ENCODE measurements around the gene MCM9. TPM values are rescaled to one million over a fixed set of nuclear protein-coding genes. Genes with fewer than 3 reads are reported as not detected.

MCM9 gene
- total and polyA plus RNA-seq, 2 of the 13 experiments (the other 11 are each of a cell fraction or from before 2014, with no cell fraction given): 3.8 to 17.2 TPM

GRCh38 chr6:118894425-118895260 lies 40.3 kb downstream of the MCM9 start (continued):
- TF ChIP-seq ZFP82 (CRISPR knock-in tag; IDR thresholded peaks at IDR 0.05; ENCODE audit: borderline replicate concordance): peak; percentile 63; the same call in 1 of the 2 replicates
- TF ChIP-seq MXD4 (CRISPR knock-in tag; IDR thresholded peaks at IDR 0.05): no peak; the same call in 1 of the 2 replicates
- TF ChIP-seq ZNF619 (CRISPR knock-in tag; IDR thresholded peaks at IDR 0.05): no peak
- peak; percentile 56; the same call in 1 of the 2 replicates for TF ChIP-seq HIVEP1 (CRISPR knock-in tag; IDR thresholded peaks at IDR 0.05)
- peak; percentile 71; the same call in 1 of the 2 replicates for TF ChIP-seq CHCHD3 (CRISPR knock-in tag; IDR thresholded peaks at IDR 0.05)
- TF ChIP-seq TAF1 (CRISPR knock-in tag; IDR thresholded peaks at IDR 0.05): peak; percentile 61
- no peak for TF ChIP-seq GATAD1 (CRISPR knock-in tag; IDR thresholded peaks at IDR 0.05)
- TF ChIP-seq ZNF724P (CRISPR knock-in tag; IDR thresholded peaks at IDR 0.05; ENCODE audit: borderline replicate concordance): no peak; the same call in 1 of the 2 replicates
- TF ChIP-seq ZNF292 (CRISPR knock-in tag; IDR thresholded peaks at IDR 0.05; ENCODE audit: borderline replicate concordance, low read depth): no peak; the same call in none of the 2 replicates
- no peak for TF ChIP-seq ZNF629 (CRISPR knock-in tag; conservative IDR thresholded peaks at IDR 0.05)
- TF ChIP-seq RCOR2 (CRISPR knock-in tag; IDR thresholded peaks at IDR 0.05): no peak
- peak; percentile 64; the same call in 1 of the 2 replicates for TF ChIP-seq ARNT2 (CRISPR knock-in tag; IDR thresholded peaks at IDR 0.05; ENCODE audit: low read depth)
- no peak for TF ChIP-seq HDAC6 (IDR thresholded peaks at IDR 0.05; ENCODE audit: low read depth, low read length)
- no peak for TF ChIP-seq HNRNPH1 (optimal IDR thresholded peaks at IDR 0.05; ENCODE audit: low read depth, low read length)
- TF ChIP-seq ZNF562 (CRISPR knock-in tag; IDR thresholded peaks at IDR 0.05; ENCODE audit: borderline replicate concordance): 0 out of 2 replicates have a peak, but pooled peaks have one; percentile 2
- peak; percentile 42 for TF ChIP-seq IKZF4 (CRISPR knock-in tag; IDR thresholded peaks at IDR 0.05; ENCODE audit: borderline replicate concordance, low read depth, not compliant biosample characterization)
- no peak for TF ChIP-seq KLF15 (CRISPR knock-in tag; IDR thresholded peaks at IDR 0.05; ENCODE audit: borderline replicate concordance)
- peak; percentile 30 for TF ChIP-seq ARNTL (CRISPR knock-in tag; IDR thresholded peaks at IDR 0.05)
- no peak for TF ChIP-seq ZNF451 (CRISPR knock-in tag; IDR thresholded peaks at IDR 0.05)
- TF ChIP-seq ZXDC (CRISPR knock-in tag; IDR thresholded peaks at IDR 0.05): no peak
- TF ChIP-seq ISL2 (CRISPR knock-in tag; IDR thresholded peaks at IDR 0.05): no peak
- peak; percentile 82 for TF ChIP-seq ZBTB46 (CRISPR knock-in tag; IDR thresholded peaks at IDR 0.05; ENCODE audit: borderline replicate concordance)
- TF ChIP-seq ZNF530 (CRISPR knock-in tag; IDR thresholded peaks at IDR 0.05; ENCODE audit: low read depth): no peak
- peak; percentile 77; the same call in 1 of the 2 replicates for TF ChIP-seq BRF2 (CRISPR knock-in tag; IDR thresholded peaks at IDR 0.05)
